ENCODE results near the gene COMMD9.

The COMMD9 gene

DNA sequence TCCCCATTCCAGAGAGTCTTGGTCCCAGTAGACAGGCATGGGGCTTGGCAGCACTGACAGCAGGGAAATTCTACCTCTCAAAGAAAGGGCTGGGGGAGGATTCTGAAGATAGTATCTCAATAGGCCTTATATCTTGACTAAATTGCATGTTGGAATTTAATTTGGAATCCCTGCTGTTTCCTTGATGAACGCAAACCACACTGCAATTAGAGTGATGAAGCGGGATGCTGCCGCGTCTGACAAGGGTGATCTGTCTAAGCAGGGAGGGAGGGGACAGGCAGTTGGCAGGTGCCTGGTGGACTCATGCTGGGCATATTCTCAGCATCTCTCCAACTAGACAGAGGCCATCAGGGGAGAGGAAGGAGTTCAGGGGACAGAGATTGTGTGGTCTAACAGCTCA lies 48.4 kb downstream of the COMMD9 start:
- H4K8ac ChIP-seq (ENCODE audit: low read depth, low read length): no peak overlapping the region
- no peak overlapping the region for H3K18ac ChIP-seq (ENCODE audit: low read length)
- H3K36me3 ChIP-seq (replicated peaks in 1 of 2; ENCODE audit: control insufficient read depth in 2 of 2, insufficient read depth in 2 of 2, low read length in 2 of 2): peaks cover 0 to 3% of the 10 kb centered on the region in 2 donors
- H2BK120ac ChIP-seq (ENCODE audit: low read depth, low read length): no peak overlapping the region
- no peak overlapping the region for H2AK5ac ChIP-seq (ENCODE audit: low read depth, low read length)
- H3K4me3 ChIP-seq (ENCODE audit: low read length in 2 of 2): no peak overlapping the region
- WGBS, 2 donors (ENCODE audit: extremely low coverage in 2 of 2, insufficient read length in 2 of 2, insufficient replicate concordance in 1 of 2): no CpG with 5 or more reads among the region's 4 CpGs
- H4K91ac ChIP-seq (ENCODE audit: low read depth, low read length, poor library complexity): no peak overlapping the region
- no peak overlapping the region for H3K27ac ChIP-seq (replicated peaks; ENCODE audit: low read length)
- no peak overlapping the region for H3K9ac ChIP-seq (ENCODE audit: low read depth, low read length, poor library complexity)
- peaks cover 0 to 1% of the 10 kb centered on the region in 2 donors for H3K4me1 ChIP-seq (ENCODE audit: control insufficient read depth in 2 of 2, insufficient read depth in 1 of 2, low read depth in 1 of 2, low read length in 2 of 2)
- H3K9me3 ChIP-seq (replicated peaks in 1 of 2; ENCODE audit: control insufficient read depth in 2 of 2, insufficient read depth in 1 of 2, low read depth in 1 of 2, low read length in 2 of 2): peaks cover 0 to 3% of the 10 kb centered on the region in 2 donors
- no peak overlapping the region for H3K14ac ChIP-seq (ENCODE audit: low read length)
- no peak overlapping the region for H2BK15ac ChIP-seq (ENCODE audit: low read length)
- no peak overlapping the region for H2BK5ac ChIP-seq (ENCODE audit: low read length)
- H3K4me2 ChIP-seq (ENCODE audit: insufficient read depth, low read length, poor library complexity, severe bottlenecking): no peak overlapping the region
- H3K4ac ChIP-seq (ENCODE audit: low read length): no peak overlapping the region
- H3K79me1 ChIP-seq (ENCODE audit: low read depth, low read length): no peaks in the 10 kb centered on the region
- no peak for DNase-seq (ENCODE audit: low spot score)
- no peak overlapping the region for H3K23ac ChIP-seq (ENCODE audit: low read depth, low read length, poor library complexity)
- no peaks in the 10 kb centered on the region for H3K27me3 ChIP-seq (ENCODE audit: control insufficient read depth in 3 of 3, insufficient read depth in 3 of 3, low read depth in 1 of 3, low read length in 3 of 3)
- no peak overlapping the region for H2AFZ ChIP-seq (ENCODE audit: low read length)
- no peak overlapping the region for H2BK12ac ChIP-seq (ENCODE audit: low read length)

DNA sequence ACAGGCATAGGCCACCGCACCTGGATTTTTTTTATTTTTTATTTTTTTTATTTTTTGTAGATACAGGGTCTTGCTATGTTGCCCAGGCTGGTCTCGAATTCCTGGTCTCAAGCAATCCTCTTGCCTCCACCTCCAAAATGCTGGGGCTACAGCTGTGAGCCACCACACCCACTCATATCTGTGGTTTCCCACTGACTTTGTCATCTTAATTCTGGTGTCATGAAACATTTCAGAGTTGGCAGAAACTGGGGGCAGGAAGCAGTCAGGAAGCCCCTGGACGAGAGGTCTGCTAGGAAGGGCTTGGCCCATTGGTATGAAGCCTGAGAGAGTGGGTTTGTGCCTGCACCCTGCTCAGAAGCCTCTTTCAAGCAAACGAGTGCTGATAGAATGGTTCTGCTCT lies 49.1 kb downstream of the COMMD9 start:
- Histone ChIP-seq H3K4ac (ENCODE audit: low read length) (no peak overlapping the region), H2BK12ac (ENCODE audit: low read length) (no peak overlapping the region), H3K27ac (replicated peaks; ENCODE audit: low read length) (no peak overlapping the region), H3K23ac (ENCODE audit: low read depth, low read length, poor library complexity) (no peak overlapping the region), H3K4me1 (ENCODE audit: control insufficient read depth in 2 of 2, insufficient read depth in 1 of 2, low read depth in 1 of 2, low read length in 2 of 2) (peaks cover 0 to 1% of the 10 kb centered on the region in 2 donors), H3K9me3 (replicated peaks in 1 of 2; ENCODE audit: control insufficient read depth in 2 of 2, insufficient read depth in 1 of 2, low read depth in 1 of 2, low read length in 2 of 2) (peaks cover 0 to 3% of the 10 kb centered on the region in 2 donors), H3K27me3 (ENCODE audit: control insufficient read depth in 3 of 3, insufficient read depth in 3 of 3, low read depth in 1 of 3, low read length in 3 of 3) (no peaks in the 10 kb centered on the region), H2AFZ (ENCODE audit: low read length) (no peak overlapping the region), H3K14ac (ENCODE audit: low read length) (no peak overlapping the region), H3K79me1 (ENCODE audit: low read depth, low read length) (no peaks in the 10 kb centered on the region), H2BK5ac (ENCODE audit: low read length) (no peak overlapping the region), H3K9ac (ENCODE audit: low read depth, low read length, poor library complexity) (no peak overlapping the region), H2AK5ac (ENCODE audit: low read depth, low read length) (no peak overlapping the region), H3K4me3 (ENCODE audit: low read length in 2 of 2) (no peak overlapping the region), H4K91ac (ENCODE audit: low read depth, low read length, poor library complexity) (no peak overlapping the region), H2BK15ac (ENCODE audit: low read length) (no peak overlapping the region), H3K36me3 (replicated peaks in 1 of 2; ENCODE audit: control insufficient read depth in 2 of 2, insufficient read depth in 2 of 2, low read length in 2 of 2) (peaks cover 2 to 4% of the 10 kb centered on the region in 2 donors), H2BK120ac (ENCODE audit: low read depth, low read length) (no peak overlapping the region), H4K8ac (ENCODE audit: low read depth, low read length) (no peak overlapping the region), H3K4me2 (ENCODE audit: insufficient read depth, low read length, poor library complexity, severe bottlenecking) (no peak overlapping the region), H3K18ac (ENCODE audit: low read length) (no peak overlapping the region)
- no CpG with 5 or more reads among the region's 4 CpGs for WGBS, 2 donors (ENCODE audit: extremely low coverage in 2 of 2, insufficient read length in 2 of 2, insufficient replicate concordance in 1 of 2)
- DNase-seq (ENCODE audit: low spot score): no peak

DNA sequence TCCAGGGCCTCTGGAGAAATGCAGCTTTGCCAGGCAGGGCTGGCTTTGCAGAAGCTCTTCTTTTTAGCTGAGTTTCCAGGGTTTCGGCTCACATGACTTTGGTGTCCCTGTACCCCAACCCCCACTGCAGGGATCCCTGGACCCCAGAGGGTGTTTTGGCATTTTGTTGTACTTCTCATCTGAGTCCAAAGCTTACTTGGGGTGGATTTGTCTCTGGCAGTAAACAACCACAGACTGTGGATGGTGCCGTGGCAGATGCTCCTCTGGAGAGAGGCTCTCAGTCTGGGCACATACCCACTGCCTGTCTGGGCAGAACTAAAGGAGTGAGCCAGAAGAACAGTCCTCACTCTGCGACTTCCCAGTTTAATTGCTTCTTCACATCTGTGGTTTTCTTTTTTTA lies 49.6 kb downstream of the COMMD9 start:
- H3K4me3 ChIP-seq (ENCODE audit: low read length in 2 of 2): no peak overlapping the region
- no peak for DNase-seq (ENCODE audit: low spot score)
- no peak overlapping the region for H2BK120ac ChIP-seq (ENCODE audit: low read depth, low read length)
- no peak overlapping the region for H3K4ac ChIP-seq (ENCODE audit: low read length)
- H3K4me1 ChIP-seq (ENCODE audit: control insufficient read depth in 2 of 2, insufficient read depth in 1 of 2, low read depth in 1 of 2, low read length in 2 of 2): peaks cover 0 to 1% of the 10 kb centered on the region in 2 donors
- H3K27me3 ChIP-seq (ENCODE audit: control insufficient read depth in 3 of 3, insufficient read depth in 3 of 3, low read depth in 1 of 3, low read length in 3 of 3): no peaks in the 10 kb centered on the region
- H3K18ac ChIP-seq (ENCODE audit: low read length): peak overlapping the region; percentile 15
- no peak overlapping the region for H3K4me2 ChIP-seq (ENCODE audit: insufficient read depth, low read length, poor library complexity, severe bottlenecking)
- H3K36me3 ChIP-seq (replicated peaks in 1 of 2; ENCODE audit: control insufficient read depth in 2 of 2, insufficient read depth in 2 of 2, low read length in 2 of 2): peaks cover 2 to 4% of the 10 kb centered on the region in 2 donors
- no peak overlapping the region for H3K27ac ChIP-seq (replicated peaks; ENCODE audit: low read length)
- no peaks in the 10 kb centered on the region for H3K79me1 ChIP-seq (ENCODE audit: low read depth, low read length)
- H2AFZ ChIP-seq (ENCODE audit: low read length): no peak overlapping the region
- no peak overlapping the region for H4K8ac ChIP-seq (ENCODE audit: low read depth, low read length)
- H3K9ac ChIP-seq (ENCODE audit: low read depth, low read length, poor library complexity): no peak overlapping the region
- peaks cover 0 to 1% of the 10 kb centered on the region in 2 donors for H3K9me3 ChIP-seq (replicated peaks in 1 of 2; ENCODE audit: control insufficient read depth in 2 of 2, insufficient read depth in 1 of 2, low read depth in 1 of 2, low read length in 2 of 2)
- H3K14ac ChIP-seq (ENCODE audit: low read length): no peak overlapping the region
- H2BK5ac ChIP-seq (ENCODE audit: low read length): no peak overlapping the region
- H2AK5ac ChIP-seq (ENCODE audit: low read depth, low read length): no peak overlapping the region
- WGBS, 2 donors (ENCODE audit: extremely low coverage in 2 of 2, insufficient read length in 2 of 2, insufficient replicate concordance in 1 of 2): no CpG with 5 or more reads among the region's 3 CpGs
- no peak overlapping the region for H3K23ac ChIP-seq (ENCODE audit: low read depth, low read length, poor library complexity)
- no peak overlapping the region for H2BK15ac ChIP-seq (ENCODE audit: low read length)
- H2BK12ac ChIP-seq (ENCODE audit: low read length): no peak overlapping the region
- H4K91ac ChIP-seq (ENCODE audit: low read depth, low read length, poor library complexity): no peak overlapping the region

DNA sequence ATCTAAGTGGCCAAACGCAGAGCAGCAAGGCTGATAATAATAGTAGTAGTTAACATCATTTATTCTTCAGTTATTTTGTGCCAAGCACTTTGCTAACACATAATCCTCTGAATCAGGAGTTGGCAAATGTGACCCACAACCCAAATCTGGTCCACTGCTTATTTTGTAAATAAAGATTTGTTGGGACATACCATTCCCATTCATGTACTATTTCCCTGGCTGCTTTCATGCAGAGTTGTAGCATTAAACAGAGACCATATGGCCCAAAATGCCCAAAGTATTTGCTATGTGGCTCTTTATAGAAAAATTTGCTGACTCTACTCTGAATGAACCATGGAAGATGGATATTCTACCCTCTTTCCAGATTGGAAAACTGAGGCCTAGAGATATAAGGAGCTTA lies 50.3 kb downstream of the COMMD9 start:
- peaks cover 0 to 1% of the 10 kb centered on the region in 2 donors for H3K4me1 ChIP-seq (ENCODE audit: control insufficient read depth in 2 of 2, insufficient read depth in 1 of 2, low read depth in 1 of 2, low read length in 2 of 2)
- WGBS, 2 donors (ENCODE audit: extremely low coverage in 2 of 2, insufficient read length in 2 of 2, insufficient replicate concordance in 1 of 2): no CpG with 5 or more reads among the region's 1 CpG
- no peak overlapping the region for H2BK120ac ChIP-seq (ENCODE audit: low read depth, low read length)
- H3K36me3 ChIP-seq (replicated peaks in 1 of 2; ENCODE audit: control insufficient read depth in 2 of 2, insufficient read depth in 2 of 2, low read length in 2 of 2): peaks cover 2 to 4% of the 10 kb centered on the region in 2 donors
- H3K27ac ChIP-seq (replicated peaks; ENCODE audit: low read length): no peak overlapping the region
- no peaks in the 10 kb centered on the region for H3K27me3 ChIP-seq (ENCODE audit: control insufficient read depth in 3 of 3, insufficient read depth in 3 of 3, low read depth in 1 of 3, low read length in 3 of 3)
- DNase-seq (ENCODE audit: low spot score): no peak
- no peak overlapping the region for H3K14ac ChIP-seq (ENCODE audit: low read length)
- no peak overlapping the region for H2BK5ac ChIP-seq (ENCODE audit: low read length)
- no peak overlapping the region for H4K8ac ChIP-seq (ENCODE audit: low read depth, low read length)
- H3K4ac ChIP-seq (ENCODE audit: low read length): no peak overlapping the region
- no peak overlapping the region for H2BK15ac ChIP-seq (ENCODE audit: low read length)
- no peaks in the 10 kb centered on the region for H3K9me3 ChIP-seq (replicated peaks in 1 of 2; ENCODE audit: control insufficient read depth in 2 of 2, insufficient read depth in 1 of 2, low read depth in 1 of 2, low read length in 2 of 2)
- H2BK12ac ChIP-seq (ENCODE audit: low read length): no peak overlapping the region
- H4K91ac ChIP-seq (ENCODE audit: low read depth, low read length, poor library complexity): no peak overlapping the region
- H3K4me2 ChIP-seq (ENCODE audit: insufficient read depth, low read length, poor library complexity, severe bottlenecking): no peak overlapping the region
- no peaks in the 10 kb centered on the region for H3K79me1 ChIP-seq (ENCODE audit: low read depth, low read length)
- H3K23ac ChIP-seq (ENCODE audit: low read depth, low read length, poor library complexity): no peak overlapping the region
- H2AK5ac ChIP-seq (ENCODE audit: low read depth, low read length): no peak overlapping the region
- H2AFZ ChIP-seq (ENCODE audit: low read length): no peak overlapping the region
- H3K9ac ChIP-seq (ENCODE audit: low read depth, low read length, poor library complexity): no peak overlapping the region
- no peak overlapping the region for H3K18ac ChIP-seq (ENCODE audit: low read length)
- H3K4me3 ChIP-seq (ENCODE audit: low read length in 2 of 2): no peak overlapping the region

Measured in neuronal stem cell (in vitro differentiated cells).